GM11168 (cell line): Measurements from ENCODE around the gene PHLDB3.

ENCODE experiments used
- in situ Hi-C: fragments of 300-500 bp; cut with MboI; formaldehyde crosslinking; loops from one replicate; pipeline ENCODE4 v1.12.0; 2022; ENCODE audit warnings: low sequenced_read_pairs; ENCODE audit not compliant: unreplicated experiment

Gene PHLDB3

DNA sequence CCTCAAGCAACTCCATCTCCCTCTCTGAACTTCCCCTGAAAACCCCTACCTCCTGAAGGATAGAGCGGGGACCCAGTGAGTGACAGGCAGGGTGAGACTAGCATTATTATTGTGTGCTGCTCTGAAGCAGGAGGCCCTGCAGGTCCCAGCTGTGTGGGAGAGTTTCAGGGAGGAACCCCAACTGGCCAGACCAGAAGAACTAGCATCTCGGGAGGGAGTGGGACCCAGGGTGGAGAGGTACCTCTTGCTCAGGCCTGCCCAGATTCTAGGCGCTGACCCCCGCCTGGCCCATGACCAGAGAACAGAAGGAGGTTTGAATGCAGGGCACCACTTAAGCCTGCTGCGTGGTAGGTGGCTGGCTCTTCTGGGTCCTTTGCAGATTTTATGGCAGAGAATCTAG, 33.5 kb downstream of the PHLDB3 start:
- in situ Hi-C loops = no loop called here

GRCh38 chr19:43470288-43470687, 34.3 kb downstream of the PHLDB3 start:
- in situ Hi-C loops = no loop called here

GRCh38 chr19:43469160-43469480, 35.4 kb downstream of the PHLDB3 start:
- in situ Hi-C loops = no loop called here

DNA sequence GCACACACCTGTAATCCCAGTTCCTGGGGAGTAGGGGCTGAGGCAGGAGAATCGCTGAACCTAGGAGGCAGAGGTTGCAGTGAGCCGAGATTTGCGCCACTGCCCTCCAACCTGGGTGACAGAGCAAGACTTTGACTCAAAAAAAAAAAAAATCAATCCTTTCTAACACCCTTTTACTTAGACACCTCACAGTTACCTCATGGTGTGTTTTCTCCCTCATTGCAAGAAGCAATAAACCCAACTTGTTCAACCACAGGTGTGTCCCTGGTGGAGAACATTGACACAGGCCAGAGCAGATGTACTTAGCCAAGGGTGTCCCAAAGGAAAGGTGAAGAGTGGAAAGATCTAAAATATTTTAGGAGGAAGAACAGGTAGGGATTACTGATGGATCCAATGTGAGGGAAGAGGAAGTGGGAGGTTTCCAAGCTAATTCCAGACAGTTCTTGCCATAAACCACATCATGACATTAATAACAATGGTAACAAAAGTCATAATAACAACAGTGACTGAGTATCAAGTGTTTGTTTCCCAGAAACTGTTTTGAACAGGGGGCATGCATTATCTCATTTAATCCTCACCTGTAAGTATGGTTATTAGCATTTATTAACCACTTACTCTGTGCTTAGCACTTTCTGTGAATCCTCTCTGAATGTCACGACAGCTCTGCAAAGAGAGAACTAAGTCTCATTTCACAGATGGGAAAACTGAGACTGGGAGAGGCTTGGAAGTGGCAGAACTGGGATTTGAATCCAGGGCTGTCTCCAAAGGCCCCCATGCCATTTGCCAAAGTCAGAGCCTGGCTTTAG, 36.0 kb downstream of the PHLDB3 start:
- in situ Hi-C loops = no loop called here

DNA sequence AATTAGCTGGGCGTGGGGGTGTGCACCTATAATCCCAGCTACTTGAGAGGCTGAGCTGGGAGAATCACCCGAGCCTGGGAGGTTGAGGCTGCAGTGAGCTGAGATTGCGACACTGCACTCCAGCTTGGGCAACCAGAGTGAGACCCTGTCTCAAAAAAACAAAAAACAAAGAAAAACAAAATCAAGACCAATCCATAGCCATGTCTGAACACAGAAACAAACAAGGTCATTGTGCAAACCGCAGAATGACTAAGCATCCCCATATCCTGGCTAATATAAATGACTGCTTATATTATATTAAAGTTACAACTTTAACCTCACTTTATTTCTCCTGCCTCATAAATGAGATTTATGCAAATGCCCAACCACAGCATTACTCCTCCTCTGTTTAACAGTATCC, 36.8 kb downstream of the PHLDB3 start:
- in situ Hi-C loops = no loop called here

DNA sequence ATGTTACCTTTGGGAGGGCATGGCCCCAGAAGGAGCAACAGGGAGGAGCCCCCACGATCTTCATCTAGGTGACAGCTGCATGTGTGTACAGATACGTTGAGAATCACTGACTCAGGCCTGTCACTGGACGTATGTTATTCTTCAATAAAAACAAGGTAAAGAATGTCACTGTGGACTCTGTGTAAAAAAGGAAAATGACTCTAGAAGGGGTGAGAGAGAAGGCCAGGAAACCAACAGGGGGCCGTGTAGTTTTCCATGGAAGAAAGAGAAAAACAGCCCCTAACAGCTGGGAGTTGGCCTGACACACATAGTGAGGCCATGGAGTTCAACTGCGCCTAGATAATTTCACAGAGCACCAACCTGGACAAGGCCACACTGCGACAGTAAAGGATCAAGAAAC, 37.3 kb downstream of the PHLDB3 start:
- in situ Hi-C loops = no loop called here

GRCh38 chr19:43466793-43467192, 37.8 kb downstream of the PHLDB3 start:
- in situ Hi-C loops = no loop called here

- in situ Hi-C loops = no loop called here
Measured at GRCh38 chr19:43465468-43466120, 39.0 kb downstream of the PHLDB3 start, which contains the start of gene LYPD3. Gene LYPD3 (minus strand): TSS chr19:43465608. CDS start chr19:43465571, 37 bp downstream.

GRCh38 chr19:43464134-43464775, 40.3 kb downstream of the PHLDB3 start:
- in situ Hi-C loops = no loop called here

DNA sequence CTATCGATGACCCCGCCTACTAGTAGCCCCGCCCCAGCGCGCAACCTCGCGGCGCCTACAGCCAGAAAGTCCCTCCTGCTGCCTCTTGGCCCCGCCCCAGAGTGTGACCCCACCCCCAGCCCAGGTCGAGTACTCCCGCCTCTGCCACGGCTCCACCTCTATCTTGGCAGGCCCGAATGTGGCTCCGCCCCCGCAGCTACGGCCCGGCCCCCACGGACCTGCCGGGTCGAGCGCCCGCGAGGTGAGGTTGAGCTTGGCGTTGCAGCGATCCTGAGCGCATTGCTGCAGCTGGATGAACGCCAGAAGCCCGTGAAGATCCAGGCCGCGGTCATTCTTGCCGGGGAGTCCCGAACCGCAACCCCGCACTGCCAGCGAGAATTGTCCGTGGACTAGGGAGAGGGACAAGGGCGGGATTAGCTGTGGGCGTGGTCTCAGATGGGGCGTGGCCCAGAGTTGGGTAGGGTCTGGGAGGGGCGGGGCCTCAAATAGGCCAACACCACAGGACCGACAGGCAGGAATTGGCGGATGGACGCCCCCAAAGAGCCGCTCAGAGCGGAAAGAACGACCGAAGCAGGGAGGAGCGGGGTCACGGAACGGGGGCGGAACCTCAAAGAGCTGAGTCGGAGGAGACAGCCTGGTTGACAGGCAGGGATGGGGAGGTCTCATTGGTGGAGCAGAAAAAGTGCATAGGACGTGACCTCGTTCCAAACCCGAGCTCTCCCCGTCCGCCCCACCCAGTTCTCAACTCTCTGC, 41.0 kb downstream of the PHLDB3 start:
- in situ Hi-C loops = no loop called here

- in situ Hi-C loops = no loop called here
Measured at GRCh38 chr19:43462785-43463380, 41.7 kb downstream of the PHLDB3 start.

DNA sequence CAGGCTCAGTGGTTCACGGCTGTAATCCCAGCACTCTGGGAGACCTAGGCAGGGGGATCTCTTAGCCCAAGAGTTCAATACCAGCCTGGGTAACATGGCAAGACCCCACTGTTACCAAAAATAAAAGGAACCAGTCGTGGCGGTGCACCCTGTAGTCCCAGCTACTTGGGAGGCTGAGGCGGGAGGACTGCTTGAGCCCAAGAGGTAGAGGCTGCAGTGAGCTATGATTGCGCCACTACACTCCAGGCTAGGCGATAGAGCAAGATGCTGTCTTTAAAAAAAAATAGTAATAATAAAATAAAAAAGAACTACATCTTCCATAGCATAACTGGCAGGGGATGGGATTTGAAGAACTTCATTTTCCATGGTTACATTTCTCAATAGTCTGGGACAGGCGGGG, 42.2 kb downstream of the PHLDB3 start:
- in situ Hi-C loops = no loop called here

DNA sequence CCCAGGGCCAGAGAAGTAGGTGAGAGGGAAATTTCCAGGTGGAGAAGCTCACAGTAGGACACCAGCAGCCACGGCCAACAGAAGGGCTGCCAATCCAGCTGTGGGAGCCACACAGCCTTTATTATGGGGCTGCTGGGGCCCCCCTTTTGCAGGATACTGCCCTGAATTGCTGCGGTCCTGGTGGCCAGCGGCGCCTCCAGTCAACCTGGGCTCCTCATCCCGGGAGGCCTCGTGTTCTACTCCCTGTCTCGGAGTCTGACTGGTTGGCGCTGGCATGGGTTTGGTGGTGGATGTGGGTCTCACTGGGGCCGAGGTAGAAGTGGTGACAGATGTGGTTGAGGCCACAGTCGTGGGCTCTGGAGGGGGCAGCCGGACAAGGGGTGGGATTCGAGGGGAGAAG, 43.2 kb downstream of the PHLDB3 start:
- in situ Hi-C loops = no loop called here

DNA sequence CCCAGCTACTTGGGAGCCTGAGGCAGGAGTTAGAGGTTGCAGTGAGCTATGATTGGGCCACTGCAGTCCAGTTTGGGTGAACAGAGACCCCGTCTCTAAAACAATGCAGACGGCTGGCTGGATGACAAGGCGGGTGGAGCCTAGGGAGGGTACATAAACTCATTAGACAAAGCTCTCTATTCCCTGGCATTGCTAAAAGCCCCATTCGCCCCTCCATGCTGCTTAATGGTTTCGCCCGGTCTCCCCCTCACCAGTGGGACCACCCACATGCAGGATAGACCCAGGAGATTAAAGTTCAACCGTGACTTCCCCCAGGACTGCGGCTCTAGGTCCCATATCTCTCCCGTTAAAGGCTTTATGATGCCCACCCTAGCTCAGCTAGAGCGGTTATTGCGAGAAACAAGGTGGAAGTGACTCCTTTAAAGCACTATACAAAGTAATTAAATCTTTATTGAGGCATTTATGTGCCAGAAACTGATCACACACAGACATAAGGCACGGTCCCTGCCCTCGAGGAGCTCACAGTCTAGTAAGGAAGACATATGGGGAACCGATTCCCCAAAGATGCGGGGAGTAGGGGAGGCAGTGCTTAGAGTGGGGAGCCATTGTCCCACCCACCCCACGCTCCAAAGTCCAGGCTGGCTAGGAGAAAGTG, 44.1 kb downstream of the PHLDB3 start:
- in situ Hi-C loops = no loop called here

DNA sequence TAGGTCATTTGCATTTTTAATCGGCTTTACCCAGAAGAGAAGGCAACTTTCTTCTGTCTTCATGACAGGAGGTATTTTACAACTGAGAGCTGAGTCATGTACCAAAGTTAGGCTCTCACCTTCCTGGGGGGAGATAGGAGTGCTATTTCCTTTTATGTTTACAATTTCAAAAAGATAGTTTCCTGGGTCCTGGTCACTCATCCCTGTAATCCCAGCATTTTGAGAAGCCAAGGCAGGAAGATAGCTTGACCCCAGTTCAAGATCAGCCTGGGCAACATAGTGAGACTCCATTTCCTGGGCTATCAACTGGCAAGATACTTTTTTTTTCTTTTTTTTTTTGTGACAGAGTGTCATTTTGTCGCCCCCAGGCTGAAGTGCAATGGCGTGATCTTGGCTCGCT, 46.7 kb downstream of the PHLDB3 start:
- in situ Hi-C loops = no loop called here

GRCh38 chr19:43455321-43456113, 49.0 kb downstream of the PHLDB3 start:
- in situ Hi-C loops = no loop called here

- in situ Hi-C loops = no loop called here
Measured at GRCh38 chr19:43454031-43454430, 50.5 kb downstream of the PHLDB3 start.

- in situ Hi-C loops = no loop called here
Measured at GRCh38 chr19:43452582-43452981, 52.0 kb downstream of the PHLDB3 start.

DNA sequence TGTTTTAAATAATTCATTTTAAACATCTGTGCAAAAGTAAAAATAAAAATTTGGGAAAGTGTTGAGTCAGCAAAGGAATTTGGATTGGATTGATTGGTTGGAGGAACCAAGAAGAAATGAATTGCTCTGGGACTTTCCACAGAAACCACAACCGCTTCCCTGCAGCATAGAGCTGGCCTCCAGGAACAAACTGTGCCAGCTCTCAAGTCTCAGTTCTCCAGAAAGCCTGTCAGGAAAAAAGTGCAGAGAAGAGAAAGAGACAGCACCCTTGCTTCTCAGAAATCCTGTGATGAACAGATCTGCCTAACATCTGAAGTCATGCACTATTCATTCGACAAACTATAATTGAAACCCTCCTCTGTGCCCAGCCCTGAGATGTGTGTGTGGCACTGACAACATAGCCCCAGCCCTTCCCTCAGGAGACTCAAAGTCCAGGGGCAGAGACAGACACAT, 54.0 kb downstream of the PHLDB3 start:
- in situ Hi-C loops = no loop called here
